WTC11 (cell line): ENCODE results near the gene UBAP1. TPM values are rescaled to one million over a fixed set of nuclear protein-coding genes. Genes with fewer than 3 reads are reported as not detected.

Experiments used
- ATAC-seq: fragments of 200-7000 bp; cut with Tn5 transposase; 2 replicates; pipeline ENCODE4 v1.10.0; 2021; ENCODE audit warnings: mild to moderate bottlenecking, moderate library complexity
- CTCF ChIA-PET: fragments of 300-600 bp; sonication (Branson Sonifier 250); formaldehyde crosslinking; loops from one replicate; lab custom pipeline; 2021; ENCODE audit warnings: antibody characterized with exemption; lab: Charles Lee
- POLR2A ChIA-PET: fragments of 350-600 bp; sonication (Branson Sonifier 250); formaldehyde crosslinking; loops from one replicate; lab custom pipeline; 2021; ENCODE audit warnings: antibody characterized with exemption; lab: Charles Lee
- DNase-seq: peaks from one replicate; pipeline ENCODE4 v3.0.0; 2021; ENCODE audit warnings: low spot score
- H3K27ac Mint-ChIP-seq: 2 replicates; pipeline ENCODE4 v1.8.0; 2021; ENCODE audit warnings: mixed read lengths
- H3K27me3 Mint-ChIP-seq: 2 replicates; pipeline ENCODE4 v1.8.0; 2021; ENCODE audit warnings: low read depth, mild to moderate bottlenecking, moderate library complexity, mixed read lengths
- H3K36me3 Mint-ChIP-seq: 2 replicates; pipeline ENCODE4 v1.8.0; 2021; ENCODE audit warnings: mixed read lengths
- H3K4me1 Mint-ChIP-seq: 2 replicates; pipeline ENCODE4 v1.8.0; 2022; ENCODE audit warnings: mixed read lengths
- H3K4me3 Mint-ChIP-seq: 2 replicates; pipeline ENCODE4 v1.8.0; 2021; ENCODE audit warnings: mild to moderate bottlenecking, moderate library complexity, mixed read lengths
- H3K9me3 Mint-ChIP-seq: 2 replicates; pipeline ENCODE4 v1.8.0; 2021; ENCODE audit warnings: mixed read lengths
- ATF2 ChIP-seq: sonication (generic); formaldehyde crosslinking; IDR thresholded peaks from 2 replicates; pipeline ENCODE4 v1.8.1; 2022; ENCODE audit warnings: low read depth, missing genetic modification reagents, borderline replicate concordance
- ATF3 ChIP-seq: sonication (generic); formaldehyde crosslinking; conservative IDR thresholded peaks from 2 replicates; pipeline ENCODE4 v1.8.1; 2022; ENCODE audit warnings: mild to moderate bottlenecking, missing genetic modification reagents
- CBFB ChIP-seq: sonication (generic); formaldehyde crosslinking; IDR thresholded peaks from 2 replicates; pipeline ENCODE4 v1.8.1; 2022; ENCODE audit warnings: mild to moderate bottlenecking, low read depth, missing genetic modification reagents
- CDX4 ChIP-seq: fragments of 250-450 bp; sonication (Bioruptor Pico); IDR thresholded peaks from 2 replicates; pipeline ENCODE4 v1.9.0; 2021; ENCODE audit warnings: moderate library complexity, mild to moderate bottlenecking, inconsistent platforms, borderline replicate concordance
- CREM ChIP-seq: sonication (generic); formaldehyde crosslinking; IDR thresholded peaks from 2 replicates; pipeline ENCODE4 v1.8.1; 2022; ENCODE audit warnings: mild to moderate bottlenecking, missing genetic modification reagents, moderate library complexity
- E2F1 ChIP-seq: sonication (generic); formaldehyde crosslinking; IDR thresholded peaks from 2 replicates; pipeline ENCODE4 v1.8.0; 2022; ENCODE audit warnings: mild to moderate bottlenecking, missing genetic modification reagents
- E2F5 ChIP-seq: sonication (generic); formaldehyde crosslinking; IDR thresholded peaks from 2 replicates; pipeline ENCODE4 v1.8.1; 2022; ENCODE audit warnings: mild to moderate bottlenecking, moderate library complexity, missing genetic modification reagents
- ERG ChIP-seq: fragments of 250-450 bp; sonication (Bioruptor Pico); IDR thresholded peaks from 2 replicates; pipeline ENCODE4 v1.8.0; 2021; ENCODE audit warnings: mild to moderate bottlenecking
- GABPB1 ChIP-seq: sonication (generic); formaldehyde crosslinking; IDR thresholded peaks from 2 replicates; pipeline ENCODE4 v1.8.1; 2023; ENCODE audit warnings: mild to moderate bottlenecking, missing genetic modification reagents
- HMGA2 ChIP-seq: fragments of 250-450 bp; sonication (Bioruptor Pico); IDR thresholded peaks from 2 replicates; pipeline ENCODE4 v1.4.0; 2021; ENCODE audit warnings: mild to moderate bottlenecking, moderate library complexity
- HMGXB4 ChIP-seq: sonication (generic); formaldehyde crosslinking; IDR thresholded peaks from 2 replicates; pipeline ENCODE4 v1.8.1; 2023; ENCODE audit warnings: mild to moderate bottlenecking, moderate library complexity, missing genetic modification reagents
- KAT7 ChIP-seq: sonication (generic); formaldehyde crosslinking; IDR thresholded peaks from 2 replicates; pipeline ENCODE4 v1.8.1; 2023; ENCODE audit warnings: missing genetic modification reagents, mild to moderate bottlenecking, borderline replicate concordance
- MXD4 ChIP-seq: fragments of 250-450 bp; sonication (Bioruptor Pico); IDR thresholded peaks from 2 replicates; pipeline ENCODE4 v1.8.0; 2021; ENCODE audit warnings: mild to moderate bottlenecking, moderate library complexity, borderline replicate concordance
- NFE2L1 ChIP-seq: sonication (generic); formaldehyde crosslinking; IDR thresholded peaks from 2 replicates; pipeline ENCODE4 v1.8.1; 2023; ENCODE audit warnings: missing genetic modification reagents
- NR1H2 ChIP-seq: sonication (generic); formaldehyde crosslinking; IDR thresholded peaks from 2 replicates; pipeline ENCODE4 v1.9.0; 2021; ENCODE audit warnings: mild to moderate bottlenecking, moderate library complexity, missing genetic modification reagents
- PRRX2 ChIP-seq: fragments of 250-450 bp; sonication (Bioruptor Pico); IDR thresholded peaks from 2 replicates; pipeline ENCODE4 v1.8.0; 2021; ENCODE audit warnings: mild to moderate bottlenecking
- RORB ChIP-seq: fragments of 250-450 bp; sonication (Bioruptor Pico); IDR thresholded peaks from 2 replicates; pipeline ENCODE4 v1.9.0; 2021; ENCODE audit warnings: mild to moderate bottlenecking
- USF1 ChIP-seq: sonication (generic); formaldehyde crosslinking; IDR thresholded peaks from 2 replicates; pipeline ENCODE4 v1.8.0; 2022; ENCODE audit warnings: mild to moderate bottlenecking, missing genetic modification reagents
- ZNF263 ChIP-seq: sonication (generic); formaldehyde crosslinking; IDR thresholded peaks from 2 replicates; pipeline ENCODE4 v1.8.1; 2022; ENCODE audit warnings: low read depth, mild to moderate bottlenecking, moderate library complexity, missing genetic modification reagents
- ZNF423 ChIP-seq: fragments of 250-450 bp; sonication (Bioruptor Pico); IDR thresholded peaks from 2 replicates; pipeline ENCODE4 v2.1.2; 2022; ENCODE audit warnings: mild to moderate bottlenecking, moderate library complexity
- total RNA-seq: library from RNA; stranded (reverse); gene quantifications from 3 replicates; pipeline ENCODE4 v1.2.3, GENCODE V29; 2021

Gene UBAP1
- total RNA-seq, 1 experiment from 2014 or later, result 23.9 TPM

GRCh38 chr9:34256987-34257585 lies 78.2 kb downstream of the UBAP1 start:
- ChIA-PET POLR2A (no interaction called here), CTCF (interaction anchor here (0.5 to 4.6 kb wide), 3 partner anchors 119 to 182 kb away, joined by 4 to 33 read pairs (median 28); partner anchors contain the start of gene MYORG)
- DNase-seq (no peak), ATAC-seq (no peak)
- H3K4me1 Mint-ChIP-seq, result no peaks in the 10 kb centered on the region
- H3K4me3 Mint-ChIP-seq, result no peak overlapping the region
- H3K27me3 Mint-ChIP-seq, result no peaks in the 10 kb centered on the region
- no peaks in the 10 kb centered on the region for H3K9me3 Mint-ChIP-seq
- H3K36me3 Mint-ChIP-seq, result no peaks in the 10 kb centered on the region
- peak overlapping the region; percentile 13; the same call in 1 of the 2 replicates for H3K27ac Mint-ChIP-seq
- TF ChIP-seq USF1 (no peak), GABPB1 (no peak), HMGA2 (CRISPR knock-in tag) (no peak), ZNF423 (no peak), ATF2 (no peak), RORB (CRISPR knock-in tag) (no peak)

- Mint-ChIP-seq H3K27ac (no peak overlapping the region), H3K36me3 (no peaks in the 10 kb centered on the region), H3K4me3 (no peak overlapping the region), H3K4me1 (no peaks in the 10 kb centered on the region), H3K27me3 (no peaks in the 10 kb centered on the region), H3K9me3 (no peaks in the 10 kb centered on the region)
- ChIA-PET CTCF (no interaction called here), POLR2A (no interaction called here)
- ATAC-seq (no peak), DNase-seq (no peak)
- TF ChIP-seq ATF3 (CRISPR knock-in tag), result no peak
- no peak for TF ChIP-seq CDX4
- no peak for TF ChIP-seq PRRX2 (CRISPR knock-in tag)
- no peak for TF ChIP-seq HMGA2 (CRISPR knock-in tag)
- TF ChIP-seq CREM (CRISPR knock-in tag), result no peak
- no peak for TF ChIP-seq NFE2L1
- TF ChIP-seq KAT7 (CRISPR knock-in tag), result no peak
- TF ChIP-seq ERG, result no peak
- TF ChIP-seq NR1H2, result no peak
- TF ChIP-seq E2F1 (CRISPR knock-in tag), result no peak
- no peak for TF ChIP-seq MXD4 (CRISPR knock-in tag)
- TF ChIP-seq ZNF263, result no peak
- TF ChIP-seq E2F5 (CRISPR knock-in tag), result no peak
- no peak for TF ChIP-seq CBFB (CRISPR knock-in tag)
- TF ChIP-seq HMGXB4 (CRISPR knock-in tag), result no peak
Measured at GRCh38 chr9:34259315-34259714, 80.5 kb downstream of the UBAP1 start.
